Measurements from ENCODE around the gene ATPAF1. TPM values are rescaled to one million over a fixed set of nuclear protein-coding genes. Genes with fewer than 3 reads are reported as not detected.

ATPAF1 gene
- total RNA-seq, 1 donor from 2014 or later: 24.5 TPM

DNA sequence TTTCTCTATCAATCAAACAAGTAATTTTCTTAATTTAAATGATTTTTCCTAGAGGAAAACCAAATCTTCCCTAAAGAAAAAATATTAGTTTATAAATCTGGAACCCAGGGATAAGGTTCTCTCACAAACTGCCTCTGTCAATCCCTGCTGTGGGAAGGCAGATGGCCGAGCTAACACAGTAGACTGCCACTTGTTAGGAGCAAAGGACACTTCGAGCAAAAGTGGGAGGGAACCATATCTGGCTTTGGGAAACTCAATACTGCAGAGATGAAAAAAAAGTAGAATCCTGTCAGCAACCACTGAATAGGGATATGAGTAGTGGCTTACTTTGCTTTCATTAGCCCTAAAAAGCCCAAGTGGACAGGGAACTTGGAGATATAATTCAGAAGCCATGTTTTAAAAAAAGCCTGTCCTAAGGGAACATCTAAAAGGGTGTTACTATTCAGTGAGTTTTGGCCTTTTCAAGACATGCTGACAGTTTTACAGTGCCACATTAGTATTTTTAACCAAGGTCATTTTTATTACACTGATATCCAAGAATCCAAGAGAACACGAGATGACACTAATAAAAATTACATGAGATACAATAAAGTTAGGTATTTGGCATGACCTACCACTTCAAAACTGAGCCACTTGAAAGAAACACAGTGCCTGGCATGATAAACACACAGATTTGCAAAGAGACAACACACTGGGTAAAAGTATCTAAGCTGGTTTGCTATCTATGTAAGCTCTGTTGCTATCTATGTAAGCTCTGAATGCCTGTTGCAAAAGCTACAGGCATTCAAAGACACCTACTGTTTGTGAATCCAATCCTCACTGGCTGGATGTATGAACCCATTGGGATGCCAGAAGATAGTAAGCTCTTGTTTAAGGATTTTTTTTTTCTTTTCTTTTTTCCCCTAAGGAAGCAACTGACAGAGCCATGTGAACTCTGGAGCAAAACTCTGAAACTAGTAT, 24.9 kb upstream of the ATPAF1 start:
- no peak for DNase-seq
- no peak overlapping the region for H3K27ac Mint-ChIP-seq
- no peak for ATAC-seq (ENCODE audit: low read depth)
- CTCF ChIA-PET: interaction anchor here (0.7 kb wide), 1 partner anchor 137 kb away, joined by 3 read pairs; no protein-coding TSS in a partner anchor
- no peaks in the 10 kb centered on the region for H3K27me3 Mint-ChIP-seq
- POLR2A ChIA-PET: no interaction called here
- H3K4me1 Mint-ChIP-seq: no peaks in the 10 kb centered on the region
- intact Hi-C loops (cut with micrococcal nuclease): no loop called here
- TF ChIP-seq CTCF (IDR thresholded peaks at IDR 0.05): no peak
- H3K4me3 Mint-ChIP-seq: no peak overlapping the region
- peaks cover 91% of the 10 kb centered on the region for H3K36me3 Mint-ChIP-seq (ENCODE audit: low read depth)
- H3K9me3 Mint-ChIP-seq: peaks cover 4% of the 10 kb centered on the region

- TF ChIP-seq CTCF (IDR thresholded peaks at IDR 0.05): no peak
- intact Hi-C loops (cut with micrococcal nuclease): no loop called here
- POLR2A ChIA-PET: no interaction called here
- Mint-ChIP-seq H3K36me3 (ENCODE audit: low read depth) (peaks cover 93% of the 10 kb centered on the region), H3K4me3 (no peak overlapping the region), H3K9me3 (peaks cover 4% of the 10 kb centered on the region), H3K27me3 (no peaks in the 10 kb centered on the region), H3K4me1 (no peaks in the 10 kb centered on the region), H3K27ac (no peak overlapping the region)
- no peak for ATAC-seq (ENCODE audit: low read depth)
- DNase-seq: no peak
- CTCF ChIA-PET: interaction anchor here (0.7 kb wide), 1 partner anchor 138 kb away, joined by 3 read pairs; no protein-coding TSS in a partner anchor
Measured at GRCh38 chr1:46691997-46692790, 24.0 kb upstream of the ATPAF1 start.

- POLR2A ChIA-PET: no interaction called here
- no peak for TF ChIP-seq CTCF (IDR thresholded peaks at IDR 0.05)
- intact Hi-C loops (cut with micrococcal nuclease): no loop called here
- H3K9me3 Mint-ChIP-seq: peaks cover 4% of the 10 kb centered on the region
- H3K4me1 Mint-ChIP-seq: no peaks in the 10 kb centered on the region
- H3K27ac Mint-ChIP-seq: no peak overlapping the region
- ATAC-seq (ENCODE audit: low read depth): no peak
- no peak overlapping the region for H3K4me3 Mint-ChIP-seq
- H3K36me3 Mint-ChIP-seq (ENCODE audit: low read depth): peaks cover 93% of the 10 kb centered on the region
- no peaks in the 10 kb centered on the region for H3K27me3 Mint-ChIP-seq
- CTCF ChIA-PET: no interaction called here
- DNase-seq: no peak
Measured at GRCh38 chr1:46690931-46691421, 22.8 kb upstream of the ATPAF1 start.

GRCh38 chr1:46689897-46690296, 21.7 kb upstream of the ATPAF1 start:
- no peak overlapping the region for H3K27ac Mint-ChIP-seq
- POLR2A ChIA-PET: no interaction called here

More at GRCh38 chr1:46689897-46690296, 21.7 kb upstream of the ATPAF1 start:
- CTCF ChIA-PET: no interaction called here
- Mint-ChIP-seq H3K4me3 (no peak overlapping the region), H3K27me3 (no peaks in the 10 kb centered on the region), H3K36me3 (ENCODE audit: low read depth) (peaks cover 90% of the 10 kb centered on the region), H3K4me1 (no peaks in the 10 kb centered on the region), H3K9me3 (no peaks in the 10 kb centered on the region)
- no peak for TF ChIP-seq CTCF (IDR thresholded peaks at IDR 0.05)
- no peak for ATAC-seq (ENCODE audit: low read depth)
- intact Hi-C loops (cut with micrococcal nuclease): no loop called here
- no peak for DNase-seq

Measured in activated B cell treated with CpG ODN at 0.5 μM for 24 hours (primary cell).